ENCODE results near the gene HK2. TPM values are rescaled to one million over a fixed set of nuclear protein-coding genes. Genes with fewer than 3 reads are reported as not detected.

HK2 gene
- polyA plus RNA-seq, 1 donor = 7.4 TPM

- no peak for DNase-seq
These were observed 104.3 kb downstream of the HK2 start for GRCh38 chr2:74938264-74938663.

GRCh38 chr2:74939919-74940812 is 106.2 kb downstream of the HK2 start:
- DNase-seq = no peak

DNA sequence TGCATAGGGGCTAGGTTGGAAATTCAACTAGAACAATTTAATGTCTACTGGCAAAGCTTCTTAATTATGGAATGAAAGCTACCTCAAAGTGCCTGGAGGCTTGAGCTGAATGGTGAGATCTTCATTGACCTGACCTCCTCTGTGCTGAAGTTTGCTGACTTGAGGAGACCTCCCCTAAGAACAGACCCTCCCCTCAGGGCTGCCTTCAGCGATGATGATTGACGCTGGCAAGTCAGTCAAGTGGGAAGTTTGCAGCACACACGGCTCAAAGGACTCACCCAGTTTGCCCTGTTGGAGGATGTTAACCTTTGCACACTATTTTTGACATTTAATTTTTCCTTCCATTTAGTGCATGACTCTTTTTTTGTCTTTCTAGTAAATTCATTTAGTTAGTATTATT is 107.4 kb downstream of the HK2 start:
- DNase-seq = no peak

GRCh38 chr2:74942263-74942662 is 108.3 kb downstream of the HK2 start:
- DNase-seq = no peak

Other genes with a start within 250 kb of the HK2 start
- 0.27 TPM for gene M1AP, start 185.8 kb upstream of the HK2 start, polyA plus RNA-seq (ENCODE audit: insufficient read length)
- 2.9 TPM for gene SEMA4F, start 179.9 kb upstream of the HK2 start, polyA plus RNA-seq (ENCODE audit: insufficient read length)
- 87.1 TPM for gene POLE4, start 124.5 kb downstream of the HK2 start, polyA plus RNA-seq (ENCODE audit: insufficient read length)

Measured in hindlimb muscle (tissue), 1 donor.